Upper lobe of left lung (tissue), 6 donors: ENCODE measurements around the gene ZNF518A. TPM values are rescaled to one million over a fixed set of nuclear protein-coding genes. Genes with fewer than 3 reads are reported as not detected.

ENCODE experiments used
- ATAC-seq, 2 donors: fragments of 200-7000 bp; cut with Tn5 transposase; one replicate each; pipeline ENCODE4 v1.9.1; 2022; ENCODE audit warnings: mild to moderate bottlenecking in 2 of 2, moderate library complexity in 2 of 2; ENCODE audit not compliant: low FRiP score in 2 of 2
- DNase-seq, 2 donors: peaks; one replicate each; pipeline ENCODE4 v3.0.0-alpha.2; 2019 to 2020
- H3K27ac ChIP-seq, 4 donors: fragments of 200-600 bp; sonication (generic); one replicate each; pipeline ENCODE4 v1.5.1; 2016 to 2019
- H3K27me3 ChIP-seq, 4 donors: fragments of 200-600 bp; sonication (generic); one replicate each; pipeline ENCODE4 v1.5.1; 2017 to 2019
- H3K36me3 ChIP-seq, 4 donors: fragments of 200-600 bp; sonication (generic); one replicate each; pipeline ENCODE4 v1.5.1; 2016 to 2019
- H3K4me1 ChIP-seq, 4 donors: fragments of 200-600 bp; sonication (generic); one replicate each; pipeline ENCODE4 v1.5.1; 2018 to 2019
- H3K4me3 ChIP-seq, 4 donors: fragments of 200-600 bp; sonication (generic); one replicate each; pipeline ENCODE4 v1.5.1; 2017 to 2019; ENCODE audit warnings: mild to moderate bottlenecking in 2 of 4, moderate library complexity in 1 of 4
- H3K9me3 ChIP-seq, 4 donors: fragments of 200-600 bp; sonication (generic); one replicate each; pipeline ENCODE4 v1.5.1; 2018 to 2019
- EP300 ChIP-seq, 4 donors: sonication (generic); formaldehyde crosslinking; IDR thresholded peaks; one replicate each; pipeline ENCODE4 v1.5.1; 2017; ENCODE audit warnings: antibody characterized with exemption in 4 of 4, control low read depth in 2 of 4
- POLR2A ChIP-seq, 4 donors: fragments of 450-650 bp; IDR thresholded peaks; one replicate each; pipeline ENCODE4 v1.5.1; 2016 to 2017; ENCODE audit warnings: antibody characterized with exemption in 4 of 4, mild to moderate bottlenecking in 2 of 4
- POLR2AphosphoS5 ChIP-seq, 2 donors: sonication (generic); formaldehyde crosslinking; IDR thresholded peaks; one replicate each; pipeline ENCODE4 v1.5.1; 2017; ENCODE audit warnings: antibody characterized with exemption in 2 of 2
- WGBS, 2 donors: methylation state at CpG; one replicate each; pipeline ENCODE4 v1.1.5; 2017 to 2018; 5-methylcytosine and 5-hydroxymethylcytosine counted together
- total RNA-seq, 6 donors: library from RNA; depleted of rRNA in 4 of 6; stranded (reverse); fragments of >200 nt in 4 of 6; gene quantifications; one replicate each; pipeline versions ENCODE4 v1.1.0 to v1.2.1, GENCODE V29; 2016 to 2021
- TF ChIP-seq, protein P1 (sequence below), 6 experiments: fragments of 450-650 bp in 4 of 6; fragments of 200-600 bp in 2 of 6; sonication (generic) in 2 of 6; IDR thresholded peaks; one replicate each; pipeline ENCODE4 v1.5.1; 2016 to 2019; ENCODE audit warnings: antibody characterized with exemption in 6 of 6
- donor health status: DM: no; HTN: no; CAD: no; lungs with moderate emphysema.
- donor health status: DM: no; HTN: yes; CAD: no; lungs with severe emphysema.

ZNF518A gene, protein sequence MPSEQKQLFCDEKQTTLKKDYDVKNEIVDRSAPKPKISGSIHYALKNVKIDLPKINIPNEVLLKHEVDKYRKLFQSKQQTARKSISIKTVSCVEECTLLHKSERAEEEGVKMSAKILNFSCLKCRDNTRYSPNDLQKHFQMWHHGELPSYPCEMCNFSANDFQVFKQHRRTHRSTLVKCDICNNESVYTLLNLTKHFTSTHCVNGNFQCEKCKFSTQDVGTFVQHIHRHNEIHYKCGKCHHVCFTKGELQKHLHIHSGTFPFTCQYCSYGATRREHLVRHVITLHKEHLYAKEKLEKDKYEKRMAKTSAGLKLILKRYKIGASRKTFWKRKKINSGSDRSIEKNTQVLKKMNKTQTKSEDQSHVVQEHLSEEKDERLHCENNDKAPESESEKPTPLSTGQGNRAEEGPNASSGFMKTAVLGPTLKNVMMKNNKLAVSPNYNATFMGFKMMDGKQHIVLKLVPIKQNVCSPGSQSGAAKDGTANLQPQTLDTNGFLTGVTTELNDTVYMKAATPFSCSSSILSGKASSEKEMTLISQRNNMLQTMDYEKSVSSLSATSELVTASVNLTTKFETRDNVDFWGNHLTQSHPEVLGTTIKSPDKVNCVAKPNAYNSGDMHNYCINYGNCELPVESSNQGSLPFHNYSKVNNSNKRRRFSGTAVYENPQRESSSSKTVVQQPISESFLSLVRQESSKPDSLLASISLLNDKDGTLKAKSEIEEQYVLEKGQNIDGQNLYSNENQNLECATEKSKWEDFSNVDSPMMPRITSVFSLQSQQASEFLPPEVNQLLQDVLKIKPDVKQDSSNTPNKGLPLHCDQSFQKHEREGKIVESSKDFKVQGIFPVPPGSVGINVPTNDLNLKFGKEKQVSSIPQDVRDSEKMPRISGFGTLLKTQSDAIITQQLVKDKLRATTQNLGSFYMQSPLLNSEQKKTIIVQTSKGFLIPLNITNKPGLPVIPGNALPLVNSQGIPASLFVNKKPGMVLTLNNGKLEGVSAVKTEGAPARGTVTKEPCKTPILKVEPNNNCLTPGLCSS (N-terminal part only)
- total RNA-seq: 10 to 100 TPM in 5 of 6 donors, 1 to 10 TPM in 1; 4.7 to 29.5 (median 16.7) TPM

DNA sequence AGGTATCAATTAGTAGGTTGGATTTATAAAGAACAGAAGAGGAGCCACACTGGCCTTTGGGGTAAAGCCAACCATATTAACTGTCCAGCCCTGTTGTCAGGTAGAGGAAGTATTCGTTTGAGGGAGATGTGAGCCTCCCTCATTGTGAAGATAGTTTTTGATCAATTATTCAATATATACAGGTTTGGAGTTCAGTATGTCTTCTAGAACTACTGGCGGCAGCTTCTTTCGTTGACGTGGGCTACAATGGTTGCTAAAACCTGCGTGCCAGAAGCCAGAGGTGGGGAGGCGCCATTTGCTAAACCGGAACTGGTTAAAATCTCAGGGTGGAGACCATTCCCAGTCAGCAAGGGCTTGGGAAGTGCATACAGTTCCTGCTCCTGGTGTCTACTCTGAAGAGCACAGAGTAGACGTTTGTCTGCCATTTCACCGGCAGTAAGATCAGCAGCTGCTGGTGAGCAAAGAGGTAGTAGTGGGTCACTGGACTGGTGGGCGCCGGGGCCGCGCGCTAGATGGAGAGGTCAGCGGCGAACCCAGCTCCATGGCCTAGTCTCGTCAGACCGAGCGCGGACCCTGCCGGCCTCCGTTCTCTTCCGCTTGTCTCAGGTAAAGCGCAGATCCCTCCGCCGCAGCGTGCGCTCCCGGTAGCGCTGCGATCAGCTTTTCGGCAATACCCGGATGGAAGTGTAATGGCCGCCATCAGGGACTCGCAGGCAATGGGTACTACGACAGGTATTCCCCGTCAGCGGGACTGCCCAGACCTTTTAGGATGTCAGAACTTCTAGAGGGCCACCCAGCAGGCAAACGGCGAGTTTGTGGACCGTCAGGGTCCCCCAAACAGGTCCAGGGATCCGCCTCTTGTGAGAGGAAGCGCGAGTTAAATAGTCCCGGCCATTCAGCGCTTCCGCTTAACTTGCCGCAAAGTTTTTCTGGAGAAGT is at the start of gene ZNF518A:
ZNF518A (plus strand) TSS at position 911 of the 939 bp plus-strand sequence. CDS start 26,026 bp downstream, outside the sequence.
- WGBS, 2 donors: 15 to 32% methylated on average over 14 to 40 of the region's 48 CpGs
- Histone ChIP-seq H3K4me3 (peak within 1 kb of the TSS; percentile 54 to 80 (median 66)), H3K36me3 (peaks cover 0 to 16% (median 11%) of the 10 kb centered on the region in 4 donors), H3K27ac (peak within 1 kb of the TSS; percentile 97 to 98 (median 98)), H3K9me3 (no peaks in the 10 kb centered on the region), H3K4me1 (peaks cover 0 to 16% (median 13%) of the 10 kb centered on the region in 4 donors), H3K27me3 (no peaks in the 10 kb centered on the region)
- peak; percentile 89 to 95 for DNase-seq
- TF ChIP-seq POLR2AphosphoS5 (IDR thresholded peaks at IDR 0.05): peak; percentile 78 to 91
- no peak for TF ChIP-seq EP300 (IDR thresholded peaks at IDR 0.05)
- peak in 2 of 4 donors; percentile 31 to 72 for TF ChIP-seq POLR2A (IDR thresholded peaks at IDR 0.05)
- peak; percentile 98 for ATAC-seq

DNA sequence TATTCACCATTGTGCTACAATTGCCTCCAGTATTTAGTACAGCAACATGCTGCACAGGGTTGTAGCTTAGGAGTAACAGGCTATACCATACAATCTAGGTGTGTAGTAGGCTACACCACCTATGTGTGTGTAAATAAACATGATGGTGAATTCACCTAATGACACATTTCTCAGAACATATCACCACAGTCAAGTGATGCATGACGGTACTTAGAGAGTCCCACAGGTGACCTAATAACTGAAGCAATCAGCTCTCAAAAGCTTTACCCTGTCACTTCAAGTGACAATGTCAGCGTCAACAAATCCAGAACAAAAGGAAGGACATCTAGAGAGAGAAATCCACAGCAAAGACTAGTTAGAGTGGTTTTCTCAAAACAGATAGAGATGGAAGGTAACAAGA is 47.9 kb upstream of the ZNF518A start:
- 91 to 94% methylated on average over 2 of the region's 2 CpGs for WGBS, 2 donors
- Histone ChIP-seq H3K27ac (no peak overlapping the region), H3K4me3 (no peak overlapping the region), H3K27me3 (no peaks in the 10 kb centered on the region), H3K9me3 (no peaks in the 10 kb centered on the region), H3K36me3 (peaks cover 0 to 7% (median 0%) of the 10 kb centered on the region in 4 donors), H3K4me1 (no peaks in the 10 kb centered on the region)
- TF ChIP-seq POLR2AphosphoS5 (IDR thresholded peaks at IDR 0.05): no peak
- no peak for TF ChIP-seq EP300 (IDR thresholded peaks at IDR 0.05)
- ATAC-seq (no peak), DNase-seq (no peak)

DNA sequence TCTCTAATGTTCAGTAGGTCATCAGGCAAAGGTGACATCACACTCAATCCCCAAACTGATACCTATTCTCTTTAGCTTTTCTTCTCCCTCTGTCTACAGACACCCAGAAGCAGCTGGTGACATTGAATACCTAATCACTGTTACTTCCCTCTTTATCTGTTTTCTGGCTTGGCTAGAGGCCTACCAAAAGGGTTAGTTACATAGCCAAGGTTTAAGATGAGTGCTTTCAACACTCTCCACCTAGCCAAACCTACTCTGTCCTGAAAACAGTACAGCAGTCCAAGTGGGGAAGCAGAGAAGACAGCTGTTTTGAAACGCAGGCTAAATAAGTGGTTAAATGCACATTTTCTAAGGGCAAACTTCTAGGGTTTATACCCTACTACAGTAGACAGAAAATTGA is 47.3 kb upstream of the ZNF518A start:
- ATAC-seq (no peak), DNase-seq (no peak)
- 86 to 88% methylated on average over 1 of the region's 1 CpG for WGBS, 2 donors
- H3K27ac ChIP-seq: no peak overlapping the region
- peaks cover 0 to 7% (median 0%) of the 10 kb centered on the region in 4 donors for H3K36me3 ChIP-seq
- H3K9me3 ChIP-seq: no peaks in the 10 kb centered on the region
- no peak for TF ChIP-seq EP300 (IDR thresholded peaks at IDR 0.05)
- TF ChIP-seq, protein P1, sequence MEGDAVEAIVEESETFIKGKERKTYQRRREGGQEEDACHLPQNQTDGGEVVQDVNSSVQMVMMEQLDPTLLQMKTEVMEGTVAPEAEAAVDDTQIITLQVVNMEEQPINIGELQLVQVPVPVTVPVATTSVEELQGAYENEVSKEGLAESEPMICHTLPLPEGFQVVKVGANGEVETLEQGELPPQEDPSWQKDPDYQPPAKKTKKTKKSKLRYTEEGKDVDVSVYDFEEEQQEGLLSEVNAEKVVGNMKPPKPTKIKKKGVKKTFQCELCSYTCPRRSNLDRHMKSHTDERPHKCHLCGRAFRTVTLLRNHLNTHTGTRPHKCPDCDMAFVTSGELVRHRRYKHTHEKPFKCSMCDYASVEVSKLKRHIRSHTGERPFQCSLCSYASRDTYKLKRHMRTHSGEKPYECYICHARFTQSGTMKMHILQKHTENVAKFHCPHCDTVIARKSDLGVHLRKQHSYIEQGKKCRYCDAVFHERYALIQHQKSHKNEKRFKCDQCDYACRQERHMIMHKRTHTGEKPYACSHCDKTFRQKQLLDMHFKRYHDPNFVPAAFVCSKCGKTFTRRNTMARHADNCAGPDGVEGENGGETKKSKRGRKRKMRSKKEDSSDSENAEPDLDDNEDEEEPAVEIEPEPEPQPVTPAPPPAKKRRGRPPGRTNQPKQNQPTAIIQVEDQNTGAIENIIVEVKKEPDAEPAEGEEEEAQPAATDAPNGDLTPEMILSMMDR (IDR thresholded peaks at IDR 0.05): no peak
- no peak for TF ChIP-seq POLR2A (IDR thresholded peaks at IDR 0.05)
- no peak for TF ChIP-seq POLR2AphosphoS5 (IDR thresholded peaks at IDR 0.05)
- no peaks in the 10 kb centered on the region for H3K4me1 ChIP-seq
- no peak overlapping the region for H3K4me3 ChIP-seq
- H3K27me3 ChIP-seq: no peaks in the 10 kb centered on the region

DNA sequence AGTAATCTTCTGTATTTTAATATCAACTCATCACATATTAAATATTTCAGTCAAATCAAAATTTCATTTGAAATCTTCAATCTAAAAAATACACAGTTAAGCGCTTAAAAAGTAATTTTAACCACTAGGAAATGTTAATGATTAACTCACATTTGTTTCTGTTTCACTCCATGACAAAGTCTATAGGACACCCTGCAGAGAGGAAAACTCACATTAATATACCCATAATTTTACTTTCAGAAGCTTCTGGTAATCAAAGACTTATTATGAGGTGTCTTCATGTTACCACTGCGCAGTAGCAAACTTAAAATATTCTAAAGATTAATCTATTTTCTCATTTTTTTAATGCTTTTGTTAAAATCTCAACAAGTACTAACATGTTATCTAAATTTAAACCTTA is 41.0 kb upstream of the ZNF518A start:
- DNase-seq: no peak
- 83% methylated on average over 2 of the region's 2 CpGs for WGBS, 2 donors
- H3K27me3 ChIP-seq: peaks cover 0 to 5% (median 0%) of the 10 kb centered on the region in 4 donors
- TF ChIP-seq POLR2A (IDR thresholded peaks at IDR 0.05) (no peak), POLR2AphosphoS5 (IDR thresholded peaks at IDR 0.05) (no peak), EP300 (IDR thresholded peaks at IDR 0.05) (no peak)
- TF ChIP-seq, protein P1 (IDR thresholded peaks at IDR 0.05): no peak
- ATAC-seq: no peak
- H3K27ac ChIP-seq: peak overlapping the region in 2 of 4 donors; percentile 95 to 98
- H3K4me3 ChIP-seq: peak overlapping the region in 3 of 4 donors; percentile 59 to 75 (median 66)
- H3K36me3 ChIP-seq: no peaks in the 10 kb centered on the region
- peaks cover 0 to 3% (median 0%) of the 10 kb centered on the region in 4 donors for H3K9me3 ChIP-seq
- H3K4me1 ChIP-seq: peaks cover 0 to 6% (median 4%) of the 10 kb centered on the region in 4 donors
